HG02610 (cell line): ENCODE measurements around the gene MACROD1.
"Not testable (repeated sequence)": the region's sequence is repeated elsewhere in the genome, so short reads cannot be mapped to it uniquely, and the experiment has no call there.

Experiments
- ATAC-seq: cut with Tn5 transposase; IDR thresholded peaks from one replicate; pipeline ENCODE4 v1.9.1; 2021; ENCODE audit warnings: mild to moderate bottlenecking, moderate library complexity; ENCODE audit not compliant: unreplicated experiment

MACROD1 gene

DNA sequence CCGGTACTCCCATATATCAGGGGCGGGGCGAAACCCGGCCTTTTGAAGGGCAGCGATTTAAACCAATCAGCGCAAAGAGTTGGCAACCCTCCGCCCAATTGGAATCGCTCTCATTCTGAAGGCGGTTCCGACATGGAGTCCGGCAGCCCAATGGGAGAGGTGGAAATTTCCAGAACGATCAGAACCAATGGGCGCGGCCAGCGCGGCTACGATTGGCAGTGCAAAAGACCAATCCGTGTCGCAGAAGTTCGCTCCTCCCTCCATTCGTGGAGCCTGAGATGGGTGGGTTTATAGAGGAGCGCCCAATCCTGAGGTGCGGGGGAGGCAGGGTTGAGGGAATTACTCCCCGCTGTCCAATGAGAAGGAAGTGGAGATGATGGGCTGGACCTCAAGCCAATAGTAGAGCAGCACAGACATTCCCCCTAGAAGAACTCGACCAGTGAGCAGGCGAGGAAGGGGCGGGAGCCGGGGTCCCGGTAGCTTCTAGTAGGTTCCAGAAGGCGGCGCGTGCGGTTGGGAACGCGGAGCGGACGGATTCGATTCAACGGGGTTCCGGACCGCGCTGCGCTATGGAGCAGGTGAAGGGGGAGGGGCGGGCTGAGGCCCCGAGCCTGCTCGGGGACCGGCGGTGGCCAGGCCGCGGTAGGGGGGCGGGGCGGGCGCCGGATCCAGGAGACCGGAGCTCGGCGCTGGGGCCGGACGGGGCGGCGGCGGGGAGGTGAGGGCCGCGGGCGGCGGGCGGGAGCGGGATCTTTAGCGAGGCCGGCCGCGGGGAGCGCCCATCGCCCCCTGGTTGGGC, 20.0 kb upstream of the MACROD1 start, which contains the start of gene STIP1:
Gene STIP1 (plus strand): TSS at position 479 of the 799 bp plus-strand sequence. CDS start 91 bp downstream, at position 570.
- ATAC-seq = peak; percentile 79

DNA sequence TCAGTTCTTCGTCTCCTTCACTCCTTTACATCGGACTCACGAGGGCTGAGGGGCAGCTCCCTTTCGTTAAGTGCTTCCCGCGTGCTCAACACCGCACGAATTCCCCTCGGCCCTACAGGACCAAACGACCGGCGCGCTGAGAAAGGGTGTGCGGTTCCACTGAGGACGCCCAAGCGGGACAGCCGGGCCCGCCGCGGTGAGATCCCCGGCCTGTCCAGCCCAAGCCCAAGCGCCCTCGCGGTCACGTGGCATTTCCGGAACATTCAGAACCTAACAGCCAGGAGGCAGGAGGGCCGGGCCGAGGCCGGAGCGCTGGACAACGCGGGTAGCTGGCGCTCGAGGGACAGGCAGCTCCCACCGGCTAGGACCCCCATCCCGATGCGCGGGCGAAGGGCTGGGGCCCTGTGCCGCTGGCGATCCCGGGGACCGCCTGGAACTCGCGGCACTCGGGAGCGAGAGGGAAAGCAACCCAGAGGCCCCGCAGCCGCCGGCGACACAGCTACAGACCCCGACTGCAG, 19.3 kb upstream of the MACROD1 start:
- peak; percentile 7 for ATAC-seq

DNA sequence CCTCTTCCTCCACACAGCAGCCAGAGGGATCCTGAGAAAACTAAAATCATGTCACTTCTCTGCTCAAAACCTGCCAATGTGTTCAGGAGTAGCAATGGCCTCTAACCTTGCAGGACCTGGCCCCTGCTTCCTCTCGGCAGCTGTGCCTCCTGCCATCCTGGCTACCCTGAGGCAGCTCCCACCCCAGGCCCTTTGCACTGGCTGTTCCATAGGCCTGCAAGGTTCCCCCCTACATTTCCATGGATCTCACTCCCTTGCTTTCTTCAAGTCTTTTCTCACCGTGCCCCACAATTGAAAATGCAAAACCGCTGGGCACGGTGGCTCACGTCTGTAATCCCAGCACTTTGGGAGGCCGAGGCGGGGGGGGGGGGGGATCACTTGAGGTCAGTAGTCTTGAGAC, 18.0 kb upstream of the MACROD1 start:
- no peak for ATAC-seq

DNA sequence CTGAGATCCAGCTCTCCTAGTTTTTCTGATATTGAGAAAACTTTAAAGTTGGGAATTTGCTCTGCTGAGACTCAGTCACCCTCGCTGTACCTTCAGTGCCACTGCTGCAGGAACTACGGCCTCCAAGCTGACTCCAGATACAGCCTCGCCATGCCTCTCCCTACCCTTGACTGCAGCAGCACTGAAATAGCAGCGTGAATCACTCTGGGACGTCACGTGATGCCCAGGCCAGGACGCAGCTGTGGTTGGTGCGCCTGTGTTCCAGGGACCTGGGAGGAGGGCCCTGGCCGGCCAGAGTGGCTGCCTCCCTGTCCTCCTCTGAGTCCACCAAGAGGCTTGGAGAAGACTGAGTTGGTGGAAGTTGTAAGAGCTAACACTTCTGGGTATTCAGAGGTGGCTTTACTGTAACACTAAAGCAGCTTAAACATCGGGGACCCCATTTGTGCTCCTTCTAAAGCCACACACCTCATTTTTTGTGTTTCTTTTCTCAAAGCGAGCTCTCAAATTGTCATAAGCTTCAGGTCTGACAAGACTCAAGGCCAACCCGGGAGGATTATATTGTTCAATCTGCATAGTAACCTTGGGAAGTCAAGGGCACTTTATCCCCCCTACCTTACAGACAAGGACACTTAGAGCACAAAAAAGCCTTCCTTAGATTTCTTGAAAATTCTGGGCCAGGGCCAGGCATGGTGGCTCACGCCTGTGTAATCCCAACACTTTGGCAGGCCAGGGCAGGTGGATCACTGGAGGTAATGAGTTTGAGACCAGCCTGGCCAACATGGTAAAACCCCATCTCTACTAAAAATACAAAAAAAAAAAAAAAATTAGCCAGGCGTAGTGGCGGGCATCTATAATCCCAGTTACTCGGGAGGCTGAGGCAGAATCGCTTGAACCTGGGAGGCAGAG, 15.8 kb upstream of the MACROD1 start:
- ATAC-seq = no peak

DNA sequence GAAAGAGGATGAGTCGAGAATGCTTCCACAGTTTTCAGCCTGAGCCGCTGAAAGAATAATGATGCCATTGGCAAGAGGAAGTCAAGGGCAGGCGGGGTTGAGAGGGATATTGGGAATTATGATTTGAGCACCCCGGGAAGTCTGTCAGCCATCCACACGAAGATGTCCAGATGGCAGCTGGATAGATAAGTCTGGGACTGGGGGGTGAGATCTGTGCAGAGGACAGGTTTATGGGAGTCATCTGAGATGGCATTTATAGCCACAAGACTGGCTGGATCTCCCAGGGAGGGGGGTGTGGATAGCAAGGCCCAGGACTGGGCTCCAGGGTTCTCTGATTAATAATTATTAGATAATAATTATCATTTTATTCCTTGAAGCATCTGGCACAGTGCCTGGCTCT, 15.0 kb upstream of the MACROD1 start:
- no peak for ATAC-seq

DNA sequence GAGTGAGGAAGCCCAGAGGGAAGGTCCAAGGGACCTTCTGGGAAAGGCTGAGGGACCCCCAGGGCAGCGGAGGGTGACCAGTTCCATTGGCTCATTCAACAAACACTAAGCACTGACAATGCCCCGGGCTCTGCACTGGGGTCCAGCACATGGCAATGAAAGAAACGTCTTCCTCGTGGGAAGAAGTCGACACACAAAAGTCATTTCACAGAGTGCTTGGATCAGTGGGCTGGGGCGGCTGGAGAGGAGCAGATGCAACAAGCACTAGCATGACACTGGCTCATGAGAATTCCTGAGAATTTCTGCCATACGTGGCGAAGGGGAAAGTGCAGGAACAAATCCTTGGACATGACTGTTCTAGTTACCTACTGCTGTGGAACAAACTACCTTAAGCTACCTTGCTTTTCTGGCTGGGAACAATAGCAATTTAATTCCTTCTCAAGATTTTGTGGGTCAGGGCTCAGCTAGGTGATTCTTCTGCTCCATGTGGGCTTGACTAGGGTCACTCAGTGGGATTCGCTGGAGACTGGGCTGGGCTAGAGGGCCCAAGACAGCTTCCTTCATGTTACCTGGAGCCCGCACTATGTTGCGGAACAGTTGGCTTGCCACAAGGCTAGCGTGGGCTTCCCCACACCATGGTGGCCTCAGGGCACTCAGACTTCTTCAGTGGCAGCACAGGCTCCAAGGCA, 13.2 kb upstream of the MACROD1 start:
- ATAC-seq = no peak

DNA sequence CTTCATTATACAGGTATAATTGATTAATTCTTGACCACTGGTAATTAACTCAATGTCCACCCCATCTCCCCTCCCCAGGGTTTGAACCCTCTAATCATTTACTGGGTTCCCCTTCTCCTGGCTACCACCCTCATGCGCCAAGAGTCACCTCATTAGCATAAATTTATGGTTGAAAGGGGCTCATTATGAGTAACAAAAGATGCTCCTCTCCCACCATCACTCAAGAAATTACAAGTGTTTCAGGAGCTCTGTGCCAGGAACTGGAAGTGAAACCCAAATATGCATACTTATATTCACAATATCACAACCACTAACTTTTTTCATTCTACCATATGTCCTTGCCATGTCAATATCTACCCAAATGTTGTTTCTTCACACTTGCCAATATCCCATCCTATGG, 12.3 kb upstream of the MACROD1 start:
- ATAC-seq = peak; percentile 36

DNA sequence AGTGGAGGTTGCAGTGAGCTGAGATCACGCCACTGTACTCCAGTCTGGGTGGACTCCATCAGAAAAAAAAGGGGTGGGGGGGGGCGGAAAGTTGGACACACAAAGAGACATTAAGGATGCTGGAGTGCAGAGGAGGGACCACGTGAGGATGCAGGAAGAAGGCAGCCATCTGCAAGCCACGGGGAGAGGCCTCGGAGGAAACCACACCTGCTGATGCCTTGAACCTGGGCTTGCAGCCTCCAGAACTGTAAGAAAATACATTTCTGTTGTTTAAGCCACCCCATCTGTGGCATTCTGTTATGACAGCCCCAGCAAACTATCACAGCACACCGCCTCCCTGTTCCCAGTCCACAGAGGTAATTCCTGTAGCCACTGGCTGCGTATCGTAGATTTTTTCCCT, 10.8 kb upstream of the MACROD1 start:
- ATAC-seq = no peak

DNA sequence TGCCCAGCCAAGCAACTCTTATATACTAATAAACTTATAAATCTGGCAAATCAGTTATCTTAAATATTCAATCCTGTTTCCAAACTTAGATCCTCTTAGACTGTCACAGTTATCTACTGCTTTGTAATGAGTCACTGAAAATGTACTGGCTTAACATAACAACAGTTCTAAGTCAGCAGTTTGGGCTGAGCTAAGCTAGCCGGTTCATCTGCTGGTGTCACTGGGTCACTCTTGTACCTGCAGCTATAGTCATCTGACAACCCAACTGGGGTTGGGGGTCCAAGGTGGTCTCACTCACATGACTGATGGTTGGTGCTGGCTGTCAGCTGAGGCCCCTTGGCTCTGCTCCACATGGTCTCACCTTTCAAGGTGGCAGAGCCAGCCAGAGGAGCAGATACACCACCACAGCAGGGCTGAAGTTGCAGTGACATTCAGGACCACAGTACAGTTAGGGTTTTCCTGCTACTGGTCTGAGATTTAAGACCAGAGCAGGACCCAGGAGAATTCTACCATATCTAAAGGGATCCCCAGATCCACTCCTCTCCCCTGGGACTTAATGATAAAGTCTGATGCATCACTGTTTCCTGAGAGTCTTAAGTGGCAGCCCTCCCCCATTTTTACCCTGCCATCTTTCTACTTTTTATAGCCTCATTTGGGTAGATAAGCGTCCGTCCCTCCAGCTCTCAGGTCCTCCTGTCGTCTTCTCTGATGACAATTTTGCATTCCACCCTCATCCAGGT, 7.9 kb upstream of the MACROD1 start:
- ATAC-seq = no peak

DNA sequence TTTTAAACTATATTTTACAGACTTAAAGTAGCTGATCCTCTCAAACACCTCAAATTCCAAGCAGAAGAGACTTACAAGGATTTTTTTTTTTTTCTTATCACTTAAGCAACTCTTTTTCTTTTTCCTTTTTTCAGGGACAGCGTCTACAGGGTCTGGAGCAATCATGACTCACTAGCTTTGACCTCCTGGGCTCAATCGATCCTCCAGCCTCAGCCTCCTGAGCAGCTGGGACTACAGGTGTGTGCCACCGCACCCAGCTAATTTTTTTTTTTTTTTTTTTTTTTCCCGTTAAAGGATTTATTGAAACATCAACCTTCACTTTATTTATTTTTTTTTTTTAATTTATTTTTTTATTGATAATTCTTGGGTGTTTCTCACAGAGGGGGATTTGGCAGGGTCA, 4.5 kb upstream of the MACROD1 start:
- ATAC-seq = no peak

DNA sequence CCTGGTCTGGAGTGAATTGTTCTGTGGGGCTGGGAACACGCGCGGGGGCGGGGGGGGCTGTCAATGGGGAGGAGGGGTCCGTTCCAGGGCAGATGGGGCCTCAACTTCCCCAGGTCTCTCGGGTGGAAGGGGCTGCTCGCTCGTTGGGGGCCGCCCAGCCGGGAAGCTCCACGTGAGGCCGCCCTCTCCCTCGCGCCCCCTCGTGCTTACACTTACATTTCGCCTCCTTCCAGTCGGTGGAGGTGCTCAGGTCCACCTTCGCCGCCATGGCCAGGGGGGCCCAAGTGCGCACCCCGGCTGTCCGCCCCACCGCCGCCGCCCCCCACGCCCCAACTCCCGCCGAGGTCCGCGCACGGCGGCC, 452 bp downstream of the MACROD1 start:
- ATAC-seq = no peak

DNA sequence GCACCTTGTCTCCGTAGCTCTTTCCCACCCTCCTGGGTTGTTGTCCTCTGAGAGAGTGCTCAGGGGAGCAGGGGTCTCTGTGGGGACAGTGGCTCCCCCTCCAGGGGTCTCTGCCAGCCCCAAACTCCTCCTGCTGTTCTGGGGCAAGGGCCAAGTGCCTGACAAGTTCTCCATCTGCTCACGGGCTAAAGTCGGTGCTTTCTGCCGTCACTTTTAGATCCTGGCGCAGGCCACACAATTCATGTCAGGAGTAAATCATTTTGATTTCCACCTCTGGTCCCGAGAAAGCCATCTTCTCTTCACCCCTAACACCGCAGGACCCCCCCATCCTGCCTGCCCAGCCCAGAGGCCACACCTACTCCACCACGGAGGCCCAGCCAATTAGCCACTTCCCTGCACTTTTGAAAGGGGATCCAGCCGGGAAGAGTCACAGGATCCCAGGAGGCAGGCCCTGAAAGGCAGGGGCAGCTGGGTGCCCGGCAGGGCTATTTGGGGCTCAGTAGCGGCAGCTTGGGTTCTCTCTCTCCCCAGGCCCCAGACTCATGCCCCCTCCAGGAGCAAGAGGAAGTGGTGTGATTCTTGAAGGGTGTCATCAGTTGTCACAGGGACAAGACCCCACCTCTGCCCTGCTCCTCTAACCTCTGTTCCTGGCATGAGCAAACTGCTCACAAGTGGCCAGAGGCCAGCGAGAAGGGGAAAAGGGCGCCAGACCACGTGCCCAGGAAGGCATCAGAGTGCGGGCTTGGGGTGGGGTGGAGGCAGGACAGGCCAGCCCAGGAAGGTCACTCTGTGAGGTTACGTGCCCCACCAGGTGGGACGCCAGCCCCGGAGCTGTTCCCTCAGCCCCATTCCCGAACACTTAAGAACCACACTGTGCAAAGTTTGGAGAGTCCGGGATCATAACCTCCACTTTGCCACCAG, 1.3 kb downstream of the MACROD1 start:
- ATAC-seq = no peak

DNA sequence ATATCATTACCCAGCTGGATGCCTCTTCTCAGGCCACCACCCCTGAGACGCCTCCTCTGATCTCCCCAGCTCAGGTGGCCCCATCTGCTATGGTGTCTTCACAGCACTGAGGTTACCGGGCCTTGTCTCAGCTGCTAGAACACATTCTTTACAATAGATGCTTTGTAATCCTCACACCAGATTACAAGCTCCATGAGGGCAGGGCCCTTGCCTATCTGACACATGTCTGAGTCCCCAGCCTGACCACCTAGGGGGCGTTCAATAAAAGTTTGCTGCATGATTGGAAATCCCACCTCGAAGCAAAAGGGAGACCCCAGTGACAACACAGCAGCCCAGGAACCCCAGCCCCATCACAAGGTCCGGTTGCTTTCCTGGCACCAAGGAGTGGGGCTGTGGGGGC, 2.0 kb downstream of the MACROD1 start:
- no peak for ATAC-seq

DNA sequence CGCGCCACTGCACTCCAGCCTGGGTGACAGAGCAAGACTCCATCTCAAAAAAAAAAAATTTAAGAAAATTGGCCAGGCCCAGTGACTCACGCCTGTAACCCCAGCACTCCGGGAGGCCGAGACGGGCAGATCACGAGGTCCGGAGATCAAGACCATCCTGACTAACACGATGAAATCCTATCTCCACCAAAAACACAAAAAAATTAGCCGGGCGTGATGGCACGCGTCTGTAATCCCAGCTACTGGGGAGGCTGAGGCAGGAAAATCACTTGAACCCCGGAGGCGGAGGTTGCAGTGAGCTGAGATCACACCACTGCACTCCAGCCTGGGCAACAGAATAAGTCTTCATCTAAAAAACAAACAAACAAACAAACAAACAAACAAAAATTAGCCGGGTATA, 3.1 kb downstream of the MACROD1 start:
- not testable (repeated sequence) for ATAC-seq

DNA sequence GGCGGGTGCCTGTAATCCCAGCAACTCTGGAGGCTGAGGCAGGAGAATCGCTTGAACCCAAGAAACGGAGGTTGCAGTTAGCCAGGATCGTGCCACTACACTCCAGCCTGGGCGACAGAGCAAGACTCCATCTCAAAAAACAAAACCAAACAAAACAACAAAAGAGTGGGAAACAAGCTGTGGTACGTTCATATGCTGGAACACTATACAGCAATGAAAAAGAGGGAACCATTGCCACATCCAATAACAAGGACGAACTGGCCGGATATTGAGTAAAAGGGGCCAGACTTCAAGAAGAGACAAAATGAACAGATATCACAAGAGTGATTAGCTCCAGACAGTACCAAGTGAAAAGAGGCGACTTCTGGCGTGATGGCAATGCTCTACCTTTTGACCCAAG, 4.9 kb downstream of the MACROD1 start:
- ATAC-seq = no peak

DNA sequence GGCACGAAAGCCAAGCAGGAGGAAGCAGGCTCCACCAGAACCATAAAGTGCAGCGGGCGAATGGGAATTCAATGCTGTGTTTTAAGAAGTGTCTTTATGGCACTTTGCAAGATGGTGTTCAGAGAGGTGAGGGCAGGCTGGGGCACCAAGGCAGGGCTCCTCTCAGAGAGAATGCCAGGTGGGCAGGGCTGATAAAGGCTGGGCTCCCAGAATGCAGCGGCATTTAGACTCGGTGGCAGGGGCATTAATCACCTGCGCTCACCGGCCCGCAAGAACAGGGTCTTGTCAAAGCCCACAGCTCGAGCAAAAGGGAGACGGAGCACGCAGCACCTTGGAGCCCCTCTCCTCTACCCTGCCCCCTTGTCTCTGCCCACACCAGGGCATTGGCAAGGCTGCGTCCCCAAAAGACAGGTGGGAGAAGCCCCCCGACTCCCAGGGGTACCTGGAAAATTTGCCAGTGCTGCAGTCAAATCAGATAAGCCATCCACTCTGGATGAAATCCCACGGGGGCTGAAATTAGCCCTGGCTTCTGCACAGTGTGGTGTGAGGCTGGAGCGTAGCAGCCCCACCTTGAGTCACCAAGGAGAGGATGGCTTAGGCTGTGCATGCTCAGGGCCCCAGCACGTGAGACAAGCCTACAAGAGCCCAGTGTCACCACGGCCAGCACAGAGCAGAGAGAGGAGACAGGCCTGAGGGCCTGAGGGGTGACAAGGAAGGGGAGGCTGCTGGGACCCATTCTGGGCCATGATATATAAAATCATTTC, 8.1 kb downstream of the MACROD1 start:
- ATAC-seq = no peak

DNA sequence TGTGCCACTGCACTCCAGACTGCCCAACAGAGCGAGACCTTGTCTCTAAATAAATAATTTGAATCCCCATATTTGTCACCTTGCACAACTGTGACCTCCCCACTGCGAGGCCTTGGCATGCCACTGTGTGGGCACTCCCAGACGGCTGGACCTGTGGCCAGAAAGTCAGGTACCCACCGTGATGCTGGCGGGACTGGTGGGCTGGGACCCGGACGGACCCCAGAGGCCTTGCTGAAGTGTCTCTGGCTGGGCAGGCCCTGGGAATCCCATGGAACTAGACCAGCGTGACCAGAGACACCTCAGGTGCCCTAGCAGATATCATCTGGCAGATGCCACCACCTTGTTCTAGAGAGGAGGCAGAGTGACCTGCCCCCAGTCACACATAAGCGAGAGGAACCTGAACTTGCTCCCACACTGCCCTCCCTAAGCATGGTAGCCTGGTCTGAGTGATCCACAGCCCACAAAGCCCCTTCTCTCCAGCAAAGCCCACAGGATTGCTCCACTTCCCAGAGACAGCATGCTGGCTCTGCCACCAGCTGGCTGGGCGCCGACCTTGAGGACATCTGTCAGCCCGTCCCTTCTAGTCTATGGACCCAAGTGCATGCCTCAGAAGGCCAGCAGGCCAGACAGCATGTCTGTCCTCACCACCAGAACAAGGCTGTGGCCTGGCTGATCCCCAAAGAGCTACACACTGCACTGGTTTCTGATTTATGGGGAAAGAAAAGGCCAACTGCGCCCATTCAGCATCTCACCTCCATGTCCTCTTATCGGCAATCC, 9.5 kb downstream of the MACROD1 start:
- no peak for ATAC-seq

DNA sequence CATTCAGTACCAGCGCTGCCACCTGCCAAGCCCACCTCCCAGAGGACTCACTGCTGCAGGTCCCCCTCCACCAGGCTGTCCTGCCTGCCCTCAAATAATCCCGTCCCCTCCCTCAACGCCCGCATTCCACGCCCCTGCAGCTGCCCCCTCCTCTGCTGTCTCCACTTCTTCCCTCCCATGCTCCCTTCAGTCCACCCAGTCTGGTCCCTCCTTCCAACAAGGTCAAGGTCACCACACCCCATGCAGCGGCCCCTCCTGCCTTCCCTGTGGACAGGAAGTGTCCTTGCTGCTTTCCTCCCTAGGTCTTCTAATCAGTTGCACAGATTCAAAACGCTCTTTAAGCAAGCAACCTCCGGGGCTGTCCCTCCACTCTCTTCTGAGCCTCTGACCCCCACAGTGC, 12.1 kb downstream of the MACROD1 start:
- no peak for ATAC-seq
